Measurements from ENCODE around the gene MICB.
"Not testable (repeated sequence)": the region's sequence is repeated elsewhere in the genome, so short reads cannot be mapped to it uniquely, and the experiment has no call there.

The MICB gene

DNA sequence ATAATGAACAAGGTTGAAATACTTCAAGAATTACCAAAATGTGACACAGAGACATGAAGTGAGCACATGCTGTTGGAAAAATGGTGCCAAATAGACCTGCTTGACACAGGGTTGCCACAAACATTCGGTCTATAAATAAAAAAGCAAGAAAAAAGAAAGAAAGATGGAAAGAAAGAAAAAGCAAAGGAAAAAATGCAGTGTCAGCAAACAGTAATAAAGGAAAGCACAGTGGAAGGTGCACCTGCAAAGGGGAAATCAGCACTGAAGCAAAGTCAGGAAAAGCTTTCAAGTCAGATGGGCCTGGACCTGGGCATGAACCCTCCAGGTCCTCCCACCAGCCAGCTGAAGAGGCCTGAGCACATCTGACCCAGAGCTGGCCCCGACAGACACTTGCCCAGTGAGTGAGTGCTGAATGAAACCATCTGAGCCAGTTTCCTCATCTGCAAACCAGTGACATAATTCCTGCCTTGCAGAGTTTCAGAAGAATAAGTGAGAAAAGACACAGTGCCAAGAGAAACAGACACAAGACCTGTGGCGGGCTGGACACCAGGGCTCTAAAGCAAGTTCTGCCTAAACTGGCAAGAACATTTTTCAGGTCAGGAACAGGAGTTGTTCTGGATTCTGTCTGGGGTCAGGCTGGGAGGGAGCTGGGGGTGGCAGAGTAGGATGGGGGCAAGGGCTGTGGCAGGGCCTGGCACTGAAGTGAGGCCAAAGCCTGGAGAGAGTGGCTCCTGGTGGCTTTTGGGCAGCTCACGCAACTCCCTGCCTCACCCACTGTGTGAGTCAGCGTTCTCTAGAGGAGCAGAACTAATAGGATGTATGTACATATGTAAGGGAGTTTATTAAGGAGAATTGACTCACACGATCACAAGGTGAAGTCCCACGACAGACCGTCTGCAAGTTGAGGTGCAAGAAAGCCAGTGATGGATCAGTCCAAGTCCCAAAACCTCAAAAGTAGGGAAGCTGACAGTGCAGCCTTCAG lies 23.9 kb upstream of the MICB start:
- DNase-seq (ENCODE audit: low read depth in 2 of 2): no peak

DNA sequence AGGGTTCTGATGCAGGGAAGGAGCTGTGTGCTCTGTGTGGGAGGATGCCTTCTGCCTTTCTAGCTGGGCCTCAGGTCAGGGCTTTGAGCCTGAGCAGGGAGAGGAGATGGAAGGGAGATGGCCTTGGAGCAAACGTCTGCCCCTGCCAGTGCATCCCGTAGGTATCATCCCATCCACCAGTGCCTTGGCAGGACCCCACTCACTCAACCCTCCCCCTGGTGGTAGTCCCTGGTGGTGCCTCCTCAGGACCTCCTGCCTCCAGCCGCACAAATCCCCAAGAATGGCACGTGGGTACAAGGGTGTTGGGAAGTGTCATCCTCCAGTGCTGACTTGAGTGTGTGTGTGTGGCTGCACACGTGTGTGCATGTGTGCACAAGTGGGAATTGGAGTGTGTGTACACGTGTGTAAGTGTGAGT lies 23.1 kb upstream of the MICB start:
- DNase-seq (ENCODE audit: low read depth in 2 of 2): no peak

DNA sequence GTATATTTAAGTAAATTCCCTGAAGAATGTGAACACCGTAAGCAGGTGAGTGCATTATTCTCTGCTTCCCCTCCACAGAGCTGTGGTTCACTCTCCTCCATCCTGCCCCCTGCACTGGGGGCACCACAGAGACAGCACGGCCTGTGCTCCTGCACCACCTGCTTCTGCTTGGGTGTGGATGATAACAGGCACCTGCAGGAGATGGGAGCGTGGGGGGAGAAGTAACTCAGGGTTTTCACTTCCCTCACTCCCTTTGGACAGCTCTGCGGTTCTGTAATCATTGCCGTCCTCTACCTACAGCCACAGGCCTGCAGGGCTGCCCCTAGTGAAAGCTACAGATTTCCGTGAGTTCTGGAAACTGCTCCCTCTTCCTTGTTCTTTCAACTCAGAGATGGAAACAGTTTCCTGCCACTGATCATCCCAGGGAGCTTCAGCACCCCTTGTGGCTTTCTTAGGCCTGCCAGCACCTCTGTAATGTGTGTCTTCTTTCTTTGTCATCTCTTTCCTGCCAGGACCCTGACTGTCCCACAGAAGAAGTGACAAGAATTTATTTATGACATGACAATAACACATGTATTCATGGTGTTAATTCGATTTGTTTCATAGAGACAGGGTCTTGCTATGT lies 21.3 kb upstream of the MICB start:
- no peak for DNase-seq (ENCODE audit: low read depth in 2 of 2)

DNA sequence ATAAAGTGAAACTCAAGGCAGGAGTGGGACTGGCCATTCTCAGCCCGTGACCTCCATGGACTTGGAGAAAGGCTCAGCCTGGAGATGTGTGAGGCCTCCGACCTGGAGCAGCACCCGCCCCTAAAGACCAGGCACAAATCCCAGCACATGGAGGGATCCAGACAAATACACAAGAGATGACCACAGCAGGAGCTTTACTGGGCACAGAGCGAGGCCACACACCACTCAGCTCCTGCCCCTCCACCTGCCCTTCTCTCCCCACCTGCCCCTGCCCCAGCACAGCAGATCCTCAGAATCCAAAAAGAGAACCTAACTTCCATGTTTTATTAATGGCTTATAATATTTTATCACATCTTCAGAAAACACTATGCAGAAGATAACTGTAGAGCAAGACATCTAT lies 20.4 kb upstream of the MICB start:
- no peak for DNase-seq (ENCODE audit: low read depth in 2 of 2)

DNA sequence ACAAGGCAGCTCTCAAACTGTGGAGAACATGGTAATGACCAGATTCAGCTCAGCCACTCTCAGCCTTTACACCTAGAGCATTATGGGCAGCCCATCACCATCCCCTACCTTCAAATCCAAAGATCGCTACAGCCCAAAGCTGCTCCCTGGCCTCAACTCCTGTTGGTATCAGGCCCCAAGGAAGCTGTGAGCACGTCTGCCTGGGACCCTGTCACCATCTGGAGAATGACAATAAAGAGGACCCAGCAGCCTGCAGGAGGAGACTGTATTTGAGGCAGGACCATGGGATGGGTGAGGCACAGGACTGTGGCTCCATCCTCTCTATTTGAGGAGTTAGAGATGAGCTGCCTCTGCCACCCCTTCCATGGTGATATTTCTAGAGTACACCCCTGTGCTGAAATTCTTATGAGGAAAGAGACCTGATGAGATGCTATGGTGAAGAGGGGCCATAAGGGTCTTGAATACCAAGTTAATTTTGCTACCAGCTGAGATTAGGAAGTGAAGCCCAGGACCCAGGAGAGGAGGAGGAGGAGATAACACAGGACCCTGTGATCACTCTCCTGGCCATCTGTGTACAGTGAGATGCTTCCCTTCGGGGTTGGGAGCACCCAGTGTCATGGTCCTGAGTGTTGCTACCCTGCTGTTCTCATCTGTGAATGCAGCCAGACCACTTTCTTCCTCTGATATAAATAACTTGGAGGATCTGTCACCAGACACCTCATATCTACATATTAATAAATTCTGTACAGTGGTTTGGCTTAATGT lies 19.6 kb upstream of the MICB start:
- no peak for DNase-seq (ENCODE audit: low read depth in 2 of 2)

DNA sequence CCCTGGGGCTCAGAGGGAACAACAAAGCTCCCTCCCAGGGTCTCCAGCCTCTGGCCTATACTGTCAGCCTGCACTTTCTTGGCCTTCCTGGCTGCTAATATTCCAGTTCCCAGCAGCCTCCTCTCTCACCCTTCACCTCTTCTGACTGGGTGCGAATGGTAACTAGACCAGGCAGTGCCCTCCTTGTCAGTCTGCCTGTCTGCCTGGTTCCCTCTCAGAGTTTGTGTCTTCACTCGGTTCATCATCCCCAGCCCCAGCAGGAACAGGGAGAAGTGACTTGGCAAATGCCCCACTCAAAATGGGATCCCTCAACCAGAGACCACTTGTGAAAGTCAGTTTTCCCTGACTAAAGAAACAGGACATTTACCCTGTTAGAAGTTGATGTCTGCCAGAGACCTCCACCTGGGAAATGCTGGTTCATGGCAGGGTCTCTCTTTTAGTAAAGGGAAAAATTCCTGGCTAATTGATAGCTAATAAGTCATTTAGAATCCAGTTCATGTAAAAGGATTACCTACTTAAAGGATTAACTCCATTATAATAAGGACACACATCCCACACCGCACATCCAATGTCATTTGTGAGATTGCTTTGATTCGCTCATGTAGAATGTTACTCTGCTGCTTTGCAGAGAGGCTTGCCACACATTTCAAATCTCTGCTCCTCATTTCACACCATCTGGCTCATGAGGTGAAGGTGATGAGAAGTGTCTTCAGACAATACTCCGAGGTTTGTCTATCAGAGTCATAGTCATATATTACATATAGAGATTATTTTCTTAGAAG lies 18.6 kb upstream of the MICB start:
- no peak for DNase-seq (ENCODE audit: low read depth in 2 of 2)

DNA sequence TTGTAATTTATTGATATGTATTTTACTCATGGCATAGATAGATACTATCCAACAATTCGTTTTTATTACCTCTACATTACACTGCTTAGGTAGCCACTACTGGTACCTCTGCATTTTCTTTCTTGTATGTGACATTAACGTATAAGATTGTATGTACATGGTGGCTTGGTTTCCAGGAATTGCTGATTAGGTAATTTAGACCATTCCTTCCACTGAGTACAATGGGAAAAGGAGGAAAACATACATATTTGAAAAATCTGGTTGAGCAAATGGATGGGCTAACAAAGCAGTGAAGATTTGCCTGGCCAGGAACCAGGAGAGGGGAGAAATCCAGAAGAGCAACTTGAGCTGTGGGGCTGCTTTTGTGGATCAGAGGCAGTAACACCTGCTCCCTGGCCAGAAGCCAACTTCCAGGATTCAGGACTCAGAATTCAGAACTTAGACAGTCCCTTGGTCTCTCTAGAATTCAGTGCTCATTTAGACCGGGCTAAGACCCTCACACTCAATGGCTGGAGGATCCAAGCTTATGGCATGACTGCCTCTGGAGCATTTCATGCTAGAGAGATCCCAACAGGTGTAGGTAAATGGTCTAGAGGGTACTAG lies 17.9 kb upstream of the MICB start:
- DNase-seq (ENCODE audit: low read depth in 2 of 2): no peak

DNA sequence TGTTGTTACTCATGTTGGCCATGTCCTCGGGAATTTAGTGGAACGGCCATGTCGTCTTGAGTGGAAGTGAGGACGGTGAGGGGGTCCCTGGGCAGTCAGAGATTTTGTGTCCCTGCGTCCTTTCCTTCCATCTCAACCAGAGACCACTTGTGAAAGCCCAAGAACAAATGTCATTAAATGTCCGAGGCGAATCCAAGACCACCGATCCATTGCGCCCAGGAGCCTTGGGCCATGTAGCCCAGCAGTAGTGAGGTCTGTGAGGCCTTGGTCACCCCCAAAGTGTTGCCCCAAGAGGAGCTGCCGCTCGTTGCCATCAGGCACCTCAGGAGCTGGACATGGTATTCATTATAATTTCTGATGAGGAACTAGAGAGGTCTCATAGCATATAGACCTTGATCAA lies 17.4 kb upstream of the MICB start:
- no peak for DNase-seq (ENCODE audit: low read depth in 2 of 2)

DNA sequence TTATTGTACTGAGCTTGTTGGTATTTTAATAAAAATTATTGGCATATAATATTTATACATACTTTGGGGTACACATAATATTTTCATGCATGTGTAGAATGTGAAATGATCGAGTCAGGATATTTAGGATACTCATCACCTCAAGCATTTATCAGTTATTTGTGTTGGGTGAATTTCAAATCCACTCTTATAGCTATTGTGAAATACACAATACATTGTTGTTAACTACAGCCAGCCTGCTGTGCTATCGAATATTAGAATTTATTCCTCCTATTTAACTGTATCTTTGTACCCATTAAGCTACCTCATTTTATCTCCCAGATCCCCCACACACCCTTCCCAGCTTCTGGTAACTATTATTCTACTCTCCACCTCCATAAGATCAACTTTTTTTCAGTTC lies 14.6 kb upstream of the MICB start:
- no peak for DNase-seq (ENCODE audit: low read depth in 2 of 2)

DNA sequence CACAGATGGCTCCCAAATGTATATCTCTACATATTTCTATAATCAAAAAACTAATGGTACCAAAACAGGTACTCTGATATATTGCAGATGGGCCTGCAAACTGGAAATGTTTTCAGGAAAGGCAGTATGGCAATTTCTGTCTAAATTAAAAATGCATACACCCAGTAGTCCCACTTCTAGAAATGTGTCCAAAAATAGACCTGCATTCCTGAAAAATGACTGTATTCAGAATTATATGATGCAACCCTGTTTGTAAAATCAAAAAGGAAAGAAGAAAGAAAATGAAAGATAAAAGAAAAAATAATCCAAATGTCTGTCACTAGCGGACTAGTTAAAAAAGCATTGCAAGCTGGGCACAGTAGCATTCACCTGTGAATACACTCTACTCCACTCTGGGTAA lies 12.9 kb upstream of the MICB start:
- DNase-seq (ENCODE audit: low read depth in 2 of 2): no peak

DNA sequence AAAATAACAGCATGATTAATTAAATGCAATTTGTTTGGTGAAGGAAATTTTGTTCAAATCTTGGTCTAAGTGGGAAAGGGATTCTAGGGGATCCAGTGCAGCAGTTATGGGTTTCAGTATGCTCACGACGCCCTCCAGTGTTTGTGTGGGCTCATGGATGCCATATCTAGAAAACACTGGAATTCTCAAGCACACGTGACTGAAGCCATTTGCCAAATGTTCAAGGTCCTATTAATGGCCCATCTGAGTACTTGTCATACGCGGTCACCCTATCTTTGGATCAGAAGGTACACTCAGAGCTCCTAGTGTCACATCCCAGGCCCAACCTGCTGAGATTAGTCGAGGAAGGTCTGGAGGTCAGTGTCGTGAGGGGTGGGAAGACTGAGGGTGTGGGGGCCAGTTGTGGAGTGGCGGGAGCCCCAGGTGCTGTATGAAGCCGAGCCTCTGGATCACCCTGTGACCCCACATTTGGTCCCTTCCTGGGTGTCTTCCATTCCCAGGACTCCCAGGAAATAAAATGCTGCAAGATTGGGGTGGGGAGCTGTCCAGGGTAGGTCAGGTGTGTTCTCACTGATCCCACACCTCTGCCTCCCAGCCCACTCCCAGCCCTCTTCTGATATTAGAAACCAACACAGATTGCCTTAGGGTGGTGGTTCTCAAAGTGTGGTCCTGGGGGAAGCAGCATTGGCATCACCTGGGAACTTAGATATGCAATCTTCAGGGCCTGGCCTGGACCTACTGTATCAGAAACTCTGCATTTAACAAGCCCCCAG lies 11.7 kb upstream of the MICB start:
- DNase-seq (ENCODE audit: low read depth in 2 of 2): not testable (repeated sequence)

DNA sequence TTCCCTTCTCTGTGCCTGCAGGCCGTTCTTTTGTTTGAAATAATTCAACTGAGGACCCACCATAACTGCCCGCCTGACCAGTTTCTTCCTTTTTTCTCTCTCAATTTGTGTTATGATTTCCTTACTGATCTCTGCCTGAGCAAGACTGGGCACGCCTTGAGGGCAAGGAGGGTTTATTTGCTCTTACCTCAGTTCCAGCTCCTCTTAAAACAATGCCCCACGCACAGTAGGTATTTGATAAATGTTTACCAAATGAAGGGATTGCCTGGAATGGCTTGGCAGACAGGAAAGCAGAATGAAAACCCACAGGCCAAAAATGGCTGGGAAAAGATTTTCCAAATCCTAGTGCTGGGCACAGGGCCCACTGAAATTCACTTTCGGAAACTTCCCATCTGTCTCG lies 10.3 kb upstream of the MICB start:
- DNase-seq (ENCODE audit: low read depth in 2 of 2): not testable (repeated sequence)

DNA sequence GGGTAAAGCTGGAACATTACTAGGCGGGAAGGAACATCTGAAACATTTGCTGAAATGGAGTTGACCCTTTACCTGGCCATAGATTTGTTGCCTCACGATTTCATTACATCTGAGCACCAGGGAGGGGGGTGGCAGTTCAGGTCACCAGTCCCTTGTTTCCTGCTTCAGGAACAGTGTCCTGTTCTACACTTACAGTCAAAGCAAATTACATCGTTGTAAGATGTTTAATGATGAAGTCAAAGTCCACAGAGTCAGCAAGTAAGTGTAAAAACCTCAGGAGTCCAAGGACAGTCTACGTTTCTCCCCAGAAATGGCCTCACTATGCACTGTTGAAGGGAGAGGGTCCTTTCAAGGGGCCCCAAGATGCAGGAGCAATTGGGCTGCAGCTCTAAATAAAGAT lies 8.9 kb upstream of the MICB start:
- DNase-seq (ENCODE audit: low read depth in 2 of 2): no peak

DNA sequence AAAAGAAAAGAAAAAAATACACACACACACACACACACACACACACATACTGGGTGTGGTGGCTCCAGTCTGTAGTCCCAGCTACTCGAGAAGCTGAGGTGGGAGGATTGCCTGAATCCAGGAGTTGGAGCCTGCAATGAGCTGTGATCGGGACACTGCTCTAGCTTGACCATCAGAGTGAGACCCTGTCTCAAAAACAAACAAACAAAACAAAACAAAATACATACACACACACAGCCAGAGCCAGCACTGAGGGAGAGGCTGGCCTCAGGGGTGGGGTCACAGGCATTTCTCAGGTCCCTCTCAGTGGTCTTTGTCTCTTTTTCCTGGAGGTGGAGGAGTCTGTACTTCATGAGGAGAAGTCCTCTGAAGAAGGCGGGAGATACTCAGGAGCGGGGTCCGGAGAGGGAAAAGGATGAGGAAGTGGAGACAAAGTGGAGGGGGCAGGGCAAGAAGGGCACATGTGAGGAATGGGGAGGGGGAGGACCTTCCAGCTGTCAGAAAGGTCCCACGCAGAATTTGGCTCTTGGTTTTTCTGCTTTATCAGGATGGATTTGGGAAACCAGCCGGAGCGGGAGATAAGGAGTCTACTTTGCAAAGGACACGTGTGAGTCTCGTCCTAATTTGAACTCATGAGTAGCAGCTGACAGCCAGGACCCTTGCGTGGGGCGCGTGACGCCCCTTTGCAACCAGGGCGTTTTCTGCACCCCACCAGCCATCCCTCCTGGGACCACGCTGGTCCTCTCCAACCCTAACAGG lies 7.7 kb upstream of the MICB start:
- DNase-seq (ENCODE audit: low read depth in 2 of 2): no peak

DNA sequence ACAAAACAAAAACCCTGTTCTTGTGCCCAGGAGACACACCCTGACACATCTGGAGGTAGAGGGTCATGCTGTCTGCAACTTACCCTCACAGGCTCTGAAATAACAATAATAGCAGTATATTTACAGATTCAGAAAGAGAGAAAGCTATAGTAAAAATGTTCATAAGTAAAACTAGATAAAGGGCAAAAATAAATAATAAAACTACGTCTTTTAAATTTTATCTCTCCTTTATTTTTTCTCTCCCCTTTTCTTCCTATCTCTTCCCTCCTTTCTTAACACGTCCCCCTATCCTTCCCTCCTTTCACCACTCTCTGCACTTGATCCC lies 4.4 kb upstream of the MICB start:
- DNase-seq (ENCODE audit: low read depth in 2 of 2): not testable (repeated sequence)

DNA sequence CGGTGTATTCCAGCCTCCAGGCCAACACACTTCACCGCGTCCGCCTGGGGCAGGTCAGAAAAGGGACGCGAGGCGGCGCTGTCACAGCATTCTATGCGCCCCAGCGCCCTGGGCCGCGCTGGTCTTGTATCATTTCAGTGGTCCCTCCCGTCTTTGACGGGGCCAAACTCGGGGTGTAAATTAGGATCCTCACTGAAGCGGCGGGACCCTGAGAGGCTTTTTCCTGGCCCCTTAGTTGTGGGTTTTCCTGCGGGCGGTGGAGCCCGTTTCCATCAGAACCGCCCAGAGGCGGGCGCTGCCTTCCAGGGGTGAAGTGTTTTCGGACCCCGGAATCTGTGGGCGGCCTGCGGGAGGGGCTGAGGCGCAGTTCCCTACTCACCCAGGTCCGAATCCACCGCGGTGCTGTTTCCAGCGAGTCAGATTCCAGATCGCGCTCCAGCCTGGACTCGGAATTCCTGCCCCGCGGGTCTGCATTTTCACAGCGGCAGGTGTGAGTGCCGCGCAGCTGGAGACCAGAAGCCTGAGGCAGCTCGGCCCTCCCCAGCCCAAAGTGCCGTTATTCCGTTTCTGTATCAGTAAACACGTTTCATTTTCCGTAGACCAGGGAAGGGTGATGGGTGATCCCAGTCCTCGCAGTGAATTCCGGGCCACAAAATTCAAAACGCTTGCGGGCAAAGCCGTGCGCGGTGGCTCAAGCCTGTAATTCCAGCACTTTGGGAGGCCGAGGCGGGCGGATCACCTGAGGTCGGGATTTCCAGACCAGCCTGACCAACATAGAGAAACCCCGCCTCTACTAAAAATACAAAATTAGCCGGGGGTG lies 3.9 kb upstream of the MICB start:
- DNase-seq (ENCODE audit: low read depth in 2 of 2): peak; percentile 42 to 63

DNA sequence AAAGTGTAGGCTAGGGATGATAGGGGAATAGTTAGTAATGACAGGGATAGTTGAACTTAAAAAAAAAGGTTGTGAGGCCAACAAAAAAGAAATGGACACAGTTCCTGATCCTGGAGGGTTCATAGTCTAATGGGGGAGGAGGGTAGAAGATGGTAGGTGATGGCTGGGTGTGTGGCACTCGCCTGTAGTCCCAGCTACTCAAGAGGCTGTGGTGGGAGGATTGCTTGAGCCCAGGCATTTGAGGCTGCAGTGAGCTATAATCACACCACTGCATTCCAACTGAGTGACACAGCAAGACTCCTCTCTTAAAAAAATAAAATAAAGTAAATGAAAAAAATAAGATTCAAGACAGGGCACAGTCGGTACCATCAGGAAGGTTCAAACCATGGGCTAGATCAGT lies 2.4 kb upstream of the MICB start:
- DNase-seq (ENCODE audit: low read depth in 2 of 2): no peak

DNA sequence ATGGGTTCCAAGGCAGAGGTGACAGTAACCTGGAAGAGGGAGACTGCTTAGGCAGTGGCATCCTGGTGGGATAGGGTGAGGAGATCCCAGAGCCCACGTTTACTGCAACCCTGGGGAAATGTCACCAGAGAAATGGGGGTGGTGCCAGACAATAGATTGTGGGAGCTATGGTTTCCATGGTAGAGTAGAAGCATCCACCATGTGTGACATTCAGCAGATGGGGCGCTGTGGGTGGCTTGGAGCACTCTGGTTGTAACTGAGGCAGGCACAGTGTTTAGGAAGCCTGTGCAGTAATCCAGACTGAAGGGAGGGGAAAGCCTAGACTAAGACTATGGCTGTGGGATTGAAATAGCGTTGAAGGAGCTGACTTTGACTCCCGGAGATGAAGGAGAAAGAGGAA lies 1.1 kb upstream of the MICB start:
- DNase-seq (ENCODE audit: low read depth in 2 of 2): not testable (repeated sequence)

DNA sequence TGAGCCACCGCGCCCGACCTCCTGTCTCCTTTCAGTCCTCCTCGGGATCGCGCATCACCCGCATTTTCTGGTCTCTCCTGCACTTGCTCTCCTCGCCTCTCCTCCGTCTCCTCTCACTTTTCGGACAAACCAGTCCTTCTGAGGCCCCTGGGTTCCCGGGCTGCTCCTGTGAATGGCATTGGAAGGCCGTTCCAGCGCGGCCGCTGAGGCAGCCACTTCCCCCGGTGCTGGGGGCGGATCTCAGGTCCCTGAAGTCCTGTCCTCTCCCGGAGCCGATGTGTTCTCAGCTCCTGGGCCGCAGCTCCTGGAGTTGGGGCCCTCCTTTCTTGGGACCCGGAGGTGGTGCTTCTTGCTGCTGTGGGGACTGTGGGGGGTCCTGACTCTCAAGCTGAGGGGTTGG lies 803 bp downstream of the MICB start:
- DNase-seq (ENCODE audit: low read depth in 2 of 2): no peak

Data from stimulated activated CD8-positive, alpha-beta memory T cell treated with anti-CD3 and anti-CD28 coated beads, Interleukin-7, amount 100 ng/mL, for 4 hours (primary cell).